Neuronal stem cell (in vitro differentiated cells): ENCODE measurements around the gene SLC2A2. TPM values are rescaled to one million over a fixed set of nuclear protein-coding genes. Genes with fewer than 3 reads are reported as not detected.

Experiments
- DNase-seq: peaks from one replicate; pipeline ENCODE4 v3.0.0-alpha.2; 2013; ENCODE audit warnings: low spot score
- H2AFZ ChIP-seq: one replicate; pipeline ENCODE4 v1.6.1; 2013; ENCODE audit warnings: mild to moderate bottlenecking, low read length, inconsistent platforms
- H2AK5ac ChIP-seq: 2 replicates; pipeline ENCODE4 v1.6.1; 2013; ENCODE audit warnings: low read depth, mild to moderate bottlenecking, inconsistent platforms, low read length, moderate library complexity, mixed read lengths
- H2BK120ac ChIP-seq: 2 replicates; pipeline ENCODE4 v1.6.1; 2013; ENCODE audit warnings: low read depth, mild to moderate bottlenecking, inconsistent platforms, low read length, moderate library complexity, mixed read lengths
- H2BK12ac ChIP-seq: one replicate; pipeline ENCODE4 v1.6.1; 2013; ENCODE audit warnings: low read length, inconsistent platforms
- H2BK15ac ChIP-seq: 2 replicates; pipeline ENCODE4 v1.6.1; 2013; ENCODE audit warnings: mild to moderate bottlenecking, low read length, inconsistent platforms, mixed read lengths
- H2BK5ac ChIP-seq: one replicate; pipeline ENCODE4 v1.6.1; 2013; ENCODE audit warnings: inconsistent platforms, mild to moderate bottlenecking, low read length, moderate library complexity
- H3K14ac ChIP-seq: one replicate; pipeline ENCODE4 v1.6.1; 2013; ENCODE audit warnings: low read length, inconsistent platforms
- H3K18ac ChIP-seq: 2 replicates; pipeline ENCODE4 v1.6.1; 2013; ENCODE audit warnings: low read length, inconsistent platforms
- H3K23ac ChIP-seq: 2 replicates; pipeline ENCODE4 v1.6.1; 2013; ENCODE audit warnings: low read depth, mild to moderate bottlenecking, mixed read lengths, low read length, inconsistent platforms; ENCODE audit not compliant: poor library complexity
- H3K27ac ChIP-seq: replicated peaks from 3 replicates; pipeline ENCODE4 v1.5.1; 2013; ENCODE audit warnings: low read length, inconsistent platforms
- H3K27me3 ChIP-seq, 3 experiments: 2 replicates each; pipeline ENCODE4 v1.6.1; 2013; ENCODE audit warnings: low read length in 3 of 3, mild to moderate bottlenecking in 2 of 3, inconsistent platforms in 1 of 3, low read depth in 1 of 3, mixed read lengths in 1 of 3, moderate library complexity in 1 of 3; ENCODE audit not compliant: control insufficient read depth in 3 of 3, insufficient read depth in 3 of 3
- H3K36me3 ChIP-seq, 2 donors: replicated peaks in 1 of 2; 2 replicates each; pipeline ENCODE4 v1.6.1; 2013; ENCODE audit warnings: low read length in 2 of 2; ENCODE audit not compliant: control insufficient read depth in 2 of 2, insufficient read depth in 2 of 2
- H3K4ac ChIP-seq: 2 replicates; pipeline ENCODE4 v1.6.1; 2013; ENCODE audit warnings: inconsistent platforms, mild to moderate bottlenecking, low read length, moderate library complexity
- H3K4me1 ChIP-seq, 2 donors: 1 replicate in 1 of 2; 2 replicates in 1 of 2; pipeline ENCODE4 v1.6.1; 2013; ENCODE audit warnings: low read length in 2 of 2, low read depth in 1 of 2; ENCODE audit not compliant: control insufficient read depth in 2 of 2, insufficient read depth in 1 of 2
- H3K4me2 ChIP-seq: one replicate; pipeline ENCODE4 v1.6.1; 2013; ENCODE audit warnings: mild to moderate bottlenecking, low read length, inconsistent platforms; ENCODE audit not compliant: insufficient read depth, poor library complexity, severe bottlenecking
- H3K4me3 ChIP-seq, 2 donors: 2 replicates each; pipeline ENCODE4 v1.5.1; 2013; ENCODE audit warnings: low read length in 2 of 2, mild to moderate bottlenecking in 2 of 2, inconsistent platforms in 1 of 2, moderate library complexity in 1 of 2
- H3K79me1 ChIP-seq: one replicate; pipeline ENCODE4 v1.6.1; 2013; ENCODE audit warnings: low read depth, mild to moderate bottlenecking, inconsistent platforms, low read length, moderate library complexity
- H3K9ac ChIP-seq: one replicate; pipeline ENCODE4 v1.6.1; 2013; ENCODE audit warnings: mild to moderate bottlenecking, low read depth, low read length, inconsistent platforms; ENCODE audit not compliant: poor library complexity
- H3K9me3 ChIP-seq, 2 donors: replicated peaks in 1 of 2; 2 replicates each; pipeline versions ENCODE3 to v1.6.1; 2013; ENCODE audit warnings: low read length in 2 of 2, mild to moderate bottlenecking in 2 of 2, inconsistent platforms in 1 of 2, low read depth in 1 of 2, mixed read lengths in 1 of 2, moderate library complexity in 1 of 2; ENCODE audit not compliant: control insufficient read depth in 2 of 2, insufficient read depth in 1 of 2
- H4K8ac ChIP-seq: one replicate; pipeline ENCODE4 v1.6.1; 2013; ENCODE audit warnings: low read depth, mild to moderate bottlenecking, inconsistent platforms, low read length, moderate library complexity
- H4K91ac ChIP-seq: one replicate; pipeline ENCODE4 v1.6.1; 2013; ENCODE audit warnings: low read length, low read depth, mild to moderate bottlenecking, inconsistent platforms; ENCODE audit not compliant: poor library complexity
- WGBS, 2 donors: extraction: QIAGEN DNeasy Blood & Tissue Kit; methylation state at CpG; one replicate each; pipeline ENCODE4 v1.1.7; 2013; ENCODE audit warnings: missing lambda C conversion rate in 2 of 2, mixed read lengths in 1 of 2; ENCODE audit not compliant: insufficient read length in 2 of 2, insufficient replicate concordance in 1 of 2; ENCODE audit errors: extremely low coverage in 2 of 2; 5-methylcytosine and 5-hydroxymethylcytosine counted together
- small RNA-seq: library from polyadenylated mRNA; stranded (forward); fragments of <200 nt; extraction: miRNeasy Mini kit (QIAGEN cat#:217004); gene quantifications from one replicate; pipeline ENCODE3, GENCODE V24; 2013; ENCODE audit not compliant: insufficient read depth

The SLC2A2 gene

GRCh38 chr3:170949211-170949610 is 77.3 kb downstream of the SLC2A2 start:
- no peak overlapping the region for H3K4me3 ChIP-seq
- no peaks in the 10 kb centered on the region for H3K79me1 ChIP-seq
- no peak overlapping the region for H2AFZ ChIP-seq
- no peak overlapping the region for H3K4ac ChIP-seq
- no peak overlapping the region for H2AK5ac ChIP-seq
- no peak overlapping the region for H2BK15ac ChIP-seq
- H2BK5ac ChIP-seq, result no peak overlapping the region
- no peak overlapping the region for H3K27ac ChIP-seq
- H3K27me3 ChIP-seq, result peaks cover 0 to 9% (median 0%) of the 10 kb centered on the region in 3 experiments
- no peaks in the 10 kb centered on the region for H3K4me1 ChIP-seq
- DNase-seq, result no peak
- H2BK120ac ChIP-seq, result no peak overlapping the region
- H3K9me3 ChIP-seq, result peaks cover 0 to 5% of the 10 kb centered on the region in 2 donors
- H3K9ac ChIP-seq, result no peak overlapping the region
- no peak overlapping the region for H3K18ac ChIP-seq
- no peak overlapping the region for H3K23ac ChIP-seq
- no peak overlapping the region for H2BK12ac ChIP-seq
- no peak overlapping the region for H4K8ac ChIP-seq
- no peak overlapping the region for H4K91ac ChIP-seq
- WGBS, 2 donors, result no CpG with 5 or more reads among the region's 2 CpGs
- no peaks in the 10 kb centered on the region for H3K36me3 ChIP-seq
- no peak overlapping the region for H3K14ac ChIP-seq
- no peak overlapping the region for H3K4me2 ChIP-seq

GRCh38 chr3:170947018-170947769 is 79.3 kb downstream of the SLC2A2 start:
- Histone ChIP-seq H3K4me3 (peak overlapping the region in 1 of 2 donors; percentile 60), H4K8ac (no peak overlapping the region), H3K36me3 (no peaks in the 10 kb centered on the region), H2BK15ac (no peak overlapping the region), H4K91ac (peak overlapping the region; percentile 12), H2BK120ac (no peak overlapping the region), H3K14ac (no peak overlapping the region), H3K23ac (peak overlapping the region; percentile 43), H2AK5ac (no peak overlapping the region), H3K27me3 (peaks cover 0 to 6% (median 0%) of the 10 kb centered on the region in 3 experiments), H3K79me1 (no peaks in the 10 kb centered on the region), H2AFZ (no peak overlapping the region), H2BK5ac (no peak overlapping the region), H2BK12ac (no peak overlapping the region), H3K27ac (no peak overlapping the region), H3K4me2 (no peak overlapping the region), H3K9ac (no peak overlapping the region), H3K9me3 (peaks cover 0 to 5% of the 10 kb centered on the region in 2 donors), H3K4ac (no peak overlapping the region), H3K18ac (peak overlapping the region; percentile 17), H3K4me1 (no peaks in the 10 kb centered on the region)
- DNase-seq, result no peak
- WGBS, 2 donors, result no CpG with 5 or more reads among the region's 25 CpGs

Small RNAs within 50 kb of the gene (small RNA-seq; reads per million reads assigned to genes)
- not detected for gene RNU1-70P
